Trophoblast cell (in vitro differentiated cells and primary cell): ENCODE data around the gene WRAP73.

Source experiments
- DNase-seq, 2 donors: peaks; one replicate each; pipeline ENCODE4 v3.0.0-alpha.2; 2016
- H2AFZ ChIP-seq: 2 replicates; pipeline ENCODE4 v1.6.1; 2013; ENCODE audit warnings: low read length, moderate library complexity, mild to moderate bottlenecking; ENCODE audit not compliant: insufficient read depth, poor library complexity
- H2AK5ac ChIP-seq: 2 replicates; pipeline ENCODE4 v1.6.1; 2013; ENCODE audit warnings: mild to moderate bottlenecking, low read length
- H2BK120ac ChIP-seq: 2 replicates; pipeline ENCODE4 v1.6.1; 2013; ENCODE audit warnings: low read length, mild to moderate bottlenecking, moderate library complexity; ENCODE audit not compliant: insufficient read depth, poor library complexity
- H2BK12ac ChIP-seq: 2 replicates; pipeline ENCODE4 v1.6.1; 2013; ENCODE audit warnings: mild to moderate bottlenecking, low read length, moderate library complexity
- H2BK5ac ChIP-seq: 2 replicates; pipeline ENCODE4 v1.6.1; 2013; ENCODE audit warnings: low read length, low read depth, moderate library complexity, mild to moderate bottlenecking; ENCODE audit not compliant: poor library complexity
- H3K14ac ChIP-seq: 2 replicates; pipeline ENCODE4 v1.6.1; 2013; ENCODE audit warnings: mild to moderate bottlenecking, low read length
- H3K18ac ChIP-seq: 2 replicates; pipeline ENCODE4 v1.6.1; 2013; ENCODE audit warnings: mild to moderate bottlenecking, low read length
- H3K23ac ChIP-seq: 2 replicates; pipeline ENCODE4 v1.6.1; 2013; ENCODE audit warnings: low read length
- H3K27ac ChIP-seq: 2 replicates; pipeline ENCODE4 v1.5.1; 2013; ENCODE audit warnings: low read depth, mild to moderate bottlenecking, inconsistent platforms, low read length, moderate library complexity
- H3K27me3 ChIP-seq: 2 replicates; pipeline ENCODE4 v1.6.1; 2013; ENCODE audit warnings: inconsistent platforms, mild to moderate bottlenecking, low read length, moderate library complexity; ENCODE audit not compliant: insufficient read depth
- H3K36me3 ChIP-seq, 2 experiments: 1 replicate in 1 of 2; 2 replicates in 1 of 2; pipeline ENCODE4 v1.6.1; 2013; ENCODE audit warnings: low read length in 2 of 2, mild to moderate bottlenecking in 2 of 2, moderate library complexity in 1 of 2; ENCODE audit not compliant: insufficient read depth in 2 of 2, control insufficient read depth in 1 of 2
- H3K4ac ChIP-seq: 2 replicates; pipeline ENCODE4 v1.6.1; 2013; ENCODE audit warnings: low read depth, mild to moderate bottlenecking, low read length, moderate library complexity
- H3K4me1 ChIP-seq, 2 experiments: 1 replicate in 1 of 2; 2 replicates in 1 of 2; pipeline ENCODE4 v1.6.1; 2013; ENCODE audit warnings: low read length in 2 of 2, mild to moderate bottlenecking in 2 of 2, moderate library complexity in 1 of 2; ENCODE audit not compliant: insufficient read depth in 2 of 2, control insufficient read depth in 1 of 2
- H3K4me2 ChIP-seq: 2 replicates; pipeline ENCODE4 v1.6.1; 2013; ENCODE audit warnings: inconsistent platforms, mild to moderate bottlenecking, low read length, moderate library complexity
- H3K4me3 ChIP-seq: 2 replicates; pipeline ENCODE4 v1.5.1; 2013; ENCODE audit warnings: mild to moderate bottlenecking, low read depth, low read length, inconsistent platforms
- H3K79me1 ChIP-seq: one replicate; pipeline ENCODE4 v1.6.1; 2013; ENCODE audit warnings: low read length
- H3K79me2 ChIP-seq: 2 replicates; pipeline ENCODE4 v1.6.1; 2013; ENCODE audit warnings: low read length, mild to moderate bottlenecking; ENCODE audit not compliant: control insufficient read depth, insufficient read depth, poor library complexity
- H3K9ac ChIP-seq: 2 replicates; pipeline ENCODE4 v1.6.1; 2013; ENCODE audit warnings: mild to moderate bottlenecking, low read length
- H3K9me3 ChIP-seq: 2 replicates; pipeline ENCODE4 v1.6.1; 2013; ENCODE audit warnings: low read depth, mild to moderate bottlenecking, control low read depth, inconsistent platforms, low read length; ENCODE audit not compliant: insufficient read depth
- H4K12ac ChIP-seq: 2 replicates; pipeline ENCODE4 v1.6.1; 2013; ENCODE audit warnings: low read depth, mild to moderate bottlenecking, low read length, moderate library complexity
- H4K8ac ChIP-seq: 2 replicates; pipeline ENCODE4 v1.6.1; 2013; ENCODE audit warnings: low read depth, mild to moderate bottlenecking, low read length, moderate library complexity
- H4K91ac ChIP-seq: one replicate; pipeline ENCODE4 v1.6.1; 2013; ENCODE audit warnings: low read depth, mild to moderate bottlenecking, low read length, moderate library complexity
- WGBS: extraction: QIAGEN DNeasy Blood & Tissue Kit; methylation state at CpG from one replicate; pipeline ENCODE4 v1.1.7; 2013; ENCODE audit warnings: missing lambda C conversion rate; ENCODE audit not compliant: insufficient read length, insufficient coverage; ENCODE audit errors: extremely low coverage; 5-methylcytosine and 5-hydroxymethylcytosine counted together

The WRAP73 gene

GRCh38 chr1:3644273-3644672, 5.6 kb downstream of the WRAP73 start:
- Histone ChIP-seq H3K79me2 (peaks cover under 1% of the 10 kb centered on the region), H3K4me2 (no peak overlapping the region), H3K18ac (no peak overlapping the region), H3K4me3 (no peak overlapping the region), H3K4me1 (peaks cover under 1% of the 10 kb centered on the region in 2 experiments), H2BK120ac (no peak overlapping the region), H3K27me3 (no peaks in the 10 kb centered on the region), H4K91ac (no peak overlapping the region), H3K27ac (no peak overlapping the region), H2BK12ac (no peak overlapping the region), H3K23ac (no peak overlapping the region), H3K4ac (no peak overlapping the region), H2BK5ac (no peak overlapping the region), H3K9me3 (no peaks in the 10 kb centered on the region), H3K14ac (no peak overlapping the region), H2AFZ (no peak overlapping the region), H3K36me3 (peaks cover 27 to 31% of the 10 kb centered on the region in 2 experiments), H3K9ac (no peak overlapping the region), H3K79me1 (no peaks in the 10 kb centered on the region), H4K8ac (no peak overlapping the region), H2AK5ac (no peak overlapping the region), H4K12ac (no peak overlapping the region)
- DNase-seq = no peak
- WGBS = no CpG with 5 or more reads among the region's 25 CpGs

GRCh38 chr1:3642919-3643675, 6.8 kb downstream of the WRAP73 start:
- Histone ChIP-seq H3K79me1 (no peaks in the 10 kb centered on the region), H3K4me3 (no peak overlapping the region), H3K23ac (no peak overlapping the region), H2BK120ac (no peak overlapping the region), H3K36me3 (peaks cover 30 to 36% of the 10 kb centered on the region in 2 experiments), H3K27me3 (no peaks in the 10 kb centered on the region), H4K8ac (no peak overlapping the region), H3K4ac (no peak overlapping the region), H3K4me2 (no peak overlapping the region), H3K14ac (no peak overlapping the region), H3K9me3 (no peaks in the 10 kb centered on the region), H2BK12ac (no peak overlapping the region), H3K9ac (no peak overlapping the region), H2BK5ac (no peak overlapping the region), H4K12ac (no peak overlapping the region), H2AFZ (no peak overlapping the region), H3K79me2 (no peaks in the 10 kb centered on the region), H3K18ac (no peak overlapping the region), H2AK5ac (no peak overlapping the region), H4K91ac (no peak overlapping the region), H3K27ac (no peak overlapping the region), H3K4me1 (no peaks in the 10 kb centered on the region)
- DNase-seq = no peak
- no CpG with 5 or more reads among the region's 43 CpGs for WGBS

- no peak for DNase-seq
- WGBS = no CpG with 5 or more reads among the region's 11 CpGs
- Histone ChIP-seq H3K18ac (no peak overlapping the region), H2AFZ (no peak overlapping the region), H2BK5ac (no peak overlapping the region), H3K4me3 (no peak overlapping the region), H3K27me3 (no peaks in the 10 kb centered on the region), H3K36me3 (peaks cover 30 to 42% of the 10 kb centered on the region in 2 experiments), H3K79me1 (no peaks in the 10 kb centered on the region), H4K12ac (no peak overlapping the region), H2AK5ac (no peak overlapping the region), H3K4ac (no peak overlapping the region), H4K8ac (no peak overlapping the region), H3K9ac (no peak overlapping the region), H3K79me2 (no peaks in the 10 kb centered on the region), H3K9me3 (no peaks in the 10 kb centered on the region), H3K27ac (no peak overlapping the region), H2BK120ac (no peak overlapping the region), H4K91ac (no peak overlapping the region), H2BK12ac (no peak overlapping the region), H3K23ac (no peak overlapping the region), H3K4me2 (no peak overlapping the region), H3K4me1 (no peaks in the 10 kb centered on the region), H3K14ac (no peak overlapping the region)
Observed at GRCh38 chr1:3641816-3642215, 8.1 kb downstream of the WRAP73 start.

GRCh38 chr1:3641046-3641760, 8.7 kb downstream of the WRAP73 start:
- no peak overlapping the region for H3K4ac ChIP-seq
- H2BK5ac ChIP-seq = no peak overlapping the region
- no peaks in the 10 kb centered on the region for H3K79me2 ChIP-seq
- H3K14ac ChIP-seq = no peak overlapping the region
- no peak for DNase-seq
- no peak overlapping the region for H4K12ac ChIP-seq
- no peak overlapping the region for H2BK12ac ChIP-seq
- H3K4me2 ChIP-seq = no peak overlapping the region
- no peak overlapping the region for H3K27ac ChIP-seq
- no CpG with 5 or more reads among the region's 26 CpGs for WGBS
- no peaks in the 10 kb centered on the region for H3K79me1 ChIP-seq
- H3K18ac ChIP-seq = no peak overlapping the region
- no peak overlapping the region for H3K9ac ChIP-seq
- no peak overlapping the region for H3K23ac ChIP-seq
- no peak overlapping the region for H4K8ac ChIP-seq
- H3K4me1 ChIP-seq = no peaks in the 10 kb centered on the region
- H2AFZ ChIP-seq = no peak overlapping the region
- peaks cover 1% of the 10 kb centered on the region for H3K9me3 ChIP-seq
- H3K36me3 ChIP-seq = peaks cover 32 to 43% of the 10 kb centered on the region in 2 experiments
- H3K27me3 ChIP-seq = no peaks in the 10 kb centered on the region
- H2BK120ac ChIP-seq = no peak overlapping the region
- H2AK5ac ChIP-seq = no peak overlapping the region
- no peak overlapping the region for H4K91ac ChIP-seq
- H3K4me3 ChIP-seq = no peak overlapping the region
